Subcutaneous abdominal adipose tissue (tissue), 5 donors: Measurements from ENCODE around the gene CLIC4.
"Not testable (repeated sequence)": the region's sequence is repeated elsewhere in the genome, so short reads cannot be mapped to it uniquely, and the experiment has no call there.

ENCODE experiments used
- H3K27ac ChIP-seq: one replicate; pipeline ENCODE4 v1.7.0; 2013; ENCODE audit warnings: low read depth, mild to moderate bottlenecking, inconsistent platforms, low read length, moderate library complexity
- H3K27me3 ChIP-seq, 5 donors: one replicate each; pipeline ENCODE4 v1.7.0; 2013; ENCODE audit warnings: low read length in 5 of 5, inconsistent platforms in 1 of 5; ENCODE audit not compliant: control insufficient read depth in 5 of 5, insufficient read depth in 4 of 5
- H3K36me3 ChIP-seq, 5 donors: one replicate each; pipeline ENCODE4 v1.7.0; 2013; ENCODE audit warnings: low read length in 5 of 5; ENCODE audit not compliant: control insufficient read depth in 5 of 5, insufficient read depth in 5 of 5
- H3K4me1 ChIP-seq, 5 donors: one replicate each; pipeline ENCODE4 v1.7.0; 2013; ENCODE audit warnings: low read length in 5 of 5, mild to moderate bottlenecking in 3 of 5, moderate library complexity in 1 of 5; ENCODE audit not compliant: control insufficient read depth in 5 of 5, insufficient read depth in 5 of 5
- H3K4me3 ChIP-seq, 5 donors: one replicate each; pipeline ENCODE4 v1.7.0; 2013; ENCODE audit warnings: low read length in 5 of 5, low read depth in 1 of 5
- H3K9ac ChIP-seq, 5 donors: one replicate each; pipeline ENCODE4 v1.7.0; 2013; ENCODE audit warnings: low read length in 5 of 5, mild to moderate bottlenecking in 4 of 5, moderate library complexity in 3 of 5
- H3K9me3 ChIP-seq, 5 donors: one replicate each; pipeline ENCODE4 v1.7.0; 2013; ENCODE audit warnings: low read length in 5 of 5; ENCODE audit not compliant: control insufficient read depth in 5 of 5
- donor health status: healthy.
- donor health status: healthy.
- donor health status: healthy.
- donor health status: healthy.
- donor health status: healthy.

CLIC4 gene

GRCh38 chr1:24745711-24746413 is 615 bp downstream of the CLIC4 start:
- no peaks in the 10 kb centered on the region for H3K9me3 ChIP-seq
- H3K27me3 ChIP-seq: no peaks in the 10 kb centered on the region
- H3K4me1 ChIP-seq: peaks cover 4 to 57% (median 42%) of the 10 kb centered on the region in 5 donors
- H3K36me3 ChIP-seq: no peaks in the 10 kb centered on the region
- H3K9ac ChIP-seq: peak overlapping the region; percentile 77 to 93 (median 90)
- peak overlapping the region; percentile 93 for H3K27ac ChIP-seq
- H3K4me3 ChIP-seq: peak overlapping the region; percentile 85 to 97 (median 91)

GRCh38 chr1:24748191-24749121 is 3.2 kb downstream of the CLIC4 start:
- Histone ChIP-seq H3K27ac (peak overlapping the region; percentile 93), H3K4me1 (peaks cover 7 to 68% (median 45%) of the 10 kb centered on the region in 5 donors), H3K9ac (peak overlapping the region in 2 of 5 donors; percentile 25 to 45), H3K36me3 (no peaks in the 10 kb centered on the region), H3K9me3 (no peaks in the 10 kb centered on the region), H3K27me3 (no peaks in the 10 kb centered on the region), H3K4me3 (peak overlapping the region in 4 of 5 donors; percentile 30 to 93 (median 70))

GRCh38 chr1:24749252-24749651 is 4.0 kb downstream of the CLIC4 start:
- no peaks in the 10 kb centered on the region for H3K27me3 ChIP-seq
- H3K4me3 ChIP-seq: peak overlapping the region in 1 of 5 donors; percentile 32
- no peak overlapping the region for H3K9ac ChIP-seq
- no peaks in the 10 kb centered on the region for H3K36me3 ChIP-seq
- no peak overlapping the region for H3K27ac ChIP-seq
- peaks cover 4 to 64% (median 44%) of the 10 kb centered on the region in 5 donors for H3K4me1 ChIP-seq
- H3K9me3 ChIP-seq: no peaks in the 10 kb centered on the region

- H3K9me3 ChIP-seq: no peaks in the 10 kb centered on the region
- no peaks in the 10 kb centered on the region for H3K36me3 ChIP-seq
- no peak overlapping the region for H3K9ac ChIP-seq
- no peak overlapping the region for H3K27ac ChIP-seq
- peaks cover 4 to 61% (median 45%) of the 10 kb centered on the region in 5 donors for H3K4me1 ChIP-seq
- no peak overlapping the region for H3K4me3 ChIP-seq
- H3K27me3 ChIP-seq: no peaks in the 10 kb centered on the region
Observed at GRCh38 chr1:24749886-24750285, 4.6 kb downstream of the CLIC4 start.

GRCh38 chr1:24751833-24752232 is 6.6 kb downstream of the CLIC4 start:
- Histone ChIP-seq H3K4me3 (no peak overlapping the region), H3K36me3 (no peaks in the 10 kb centered on the region), H3K27me3 (no peaks in the 10 kb centered on the region), H3K9me3 (no peaks in the 10 kb centered on the region), H3K9ac (peak overlapping the region in 2 of 5 donors; percentile 10 to 45), H3K4me1 (peaks cover 4 to 56% (median 45%) of the 10 kb centered on the region in 5 donors), H3K27ac (peak overlapping the region; percentile 54)

- Histone ChIP-seq H3K4me1 (peaks cover 4 to 53% (median 45%) of the 10 kb centered on the region in 5 donors), H3K27me3 (no peaks in the 10 kb centered on the region), H3K9me3 (no peaks in the 10 kb centered on the region), H3K9ac (peak overlapping the region in 2 of 5 donors; percentile 10 to 45), H3K36me3 (no peaks in the 10 kb centered on the region), H3K27ac (peak overlapping the region; percentile 54), H3K4me3 (no peak overlapping the region)
Observed at GRCh38 chr1:24752305-24752704, 7.1 kb downstream of the CLIC4 start.

- H3K27me3 ChIP-seq: no peaks in the 10 kb centered on the region
- no peaks in the 10 kb centered on the region for H3K9me3 ChIP-seq
- no peak overlapping the region for H3K4me3 ChIP-seq
- no peaks in the 10 kb centered on the region for H3K36me3 ChIP-seq
- H3K4me1 ChIP-seq: peaks cover 4 to 35% (median 27%) of the 10 kb centered on the region in 5 donors
- H3K9ac ChIP-seq: no peak overlapping the region
- H3K27ac ChIP-seq: peak overlapping the region; percentile 68
Observed at GRCh38 chr1:24754229-24754628, 9.0 kb downstream of the CLIC4 start.

GRCh38 chr1:24755323-24755722 is 10.1 kb downstream of the CLIC4 start:
- H3K27ac ChIP-seq: not testable (repeated sequence)

GRCh38 chr1:24756395-24756794 is 11.1 kb downstream of the CLIC4 start:
- peaks cover 4 to 24% (median 20%) of the 10 kb centered on the region in 5 donors for H3K4me1 ChIP-seq
- H3K9me3 ChIP-seq: no peaks in the 10 kb centered on the region
- H3K27me3 ChIP-seq: no peaks in the 10 kb centered on the region
- no peaks in the 10 kb centered on the region for H3K36me3 ChIP-seq
- no peak overlapping the region for H3K27ac ChIP-seq
- H3K9ac ChIP-seq: no peak overlapping the region
- H3K4me3 ChIP-seq: no peak overlapping the region

More at GRCh38 chr1:24755323-24755722, 10.1 kb downstream of the CLIC4 start:
- not testable (repeated sequence) for H3K9ac ChIP-seq, H3K9me3 ChIP-seq, H3K27me3 ChIP-seq, H3K4me3 ChIP-seq, H3K36me3 ChIP-seq
- H3K4me1 ChIP-seq: peaks cover 4 to 26% (median 20%) of the 10 kb centered on the region in 5 donors

GRCh38 chr1:24759492-24759891 is 14.2 kb downstream of the CLIC4 start:
- Histone ChIP-seq H3K9me3 (no peaks in the 10 kb centered on the region), H3K4me1 (peaks cover 0 to 6% (median 2%) of the 10 kb centered on the region in 5 donors), H3K36me3 (no peaks in the 10 kb centered on the region), H3K4me3 (no peak overlapping the region), H3K9ac (no peak overlapping the region), H3K27ac (no peak overlapping the region), H3K27me3 (no peaks in the 10 kb centered on the region)
